GM23338 (cell line): ENCODE results near the gene ACTR10. TPM values are rescaled to one million over a fixed set of nuclear protein-coding genes. Genes with fewer than 3 reads are reported as not detected.
A peak's percentile ranks its signal among the peaks of the same experiment; 100 is the strongest.

Experiments used
- ATAC-seq: fragments of 200-7000 bp; cut with Tn5 transposase; 3 replicates; pipeline ENCODE4 v1.9.1; 2020
- DNase-seq: peaks from one replicate; pipeline ENCODE4 v3.0.0-alpha.2; 2015; ENCODE audit warnings: low spot score
- H2AFZ ChIP-seq: fragments of 200-600 bp; sonication (generic); 2 replicates; pipeline ENCODE4 v1.8.0; 2016; ENCODE audit warnings: antibody characterized with exemption, mild to moderate bottlenecking, moderate library complexity
- H3F3A ChIP-seq: fragments of 200-600 bp; sonication (generic); replicated peaks from 2 replicates; pipeline ENCODE4 v1.8.0; 2017; ENCODE audit warnings: antibody characterized with exemption, mixed run types, low read depth
- H3K27ac ChIP-seq: fragments of 200-600 bp; sonication (generic); 2 replicates; pipeline ENCODE4 v1.6.1; 2016; ENCODE audit warnings: low read depth
- H3K27me3 ChIP-seq: fragments of 200-600 bp; sonication (generic); 2 replicates; pipeline ENCODE4 v1.8.0; 2016; ENCODE audit warnings: mild to moderate bottlenecking, mixed run types, moderate library complexity; ENCODE audit not compliant: insufficient read depth
- H3K36me3 ChIP-seq: fragments of 200-600 bp; sonication (generic); 2 replicates; pipeline ENCODE4 v1.8.0; 2016; ENCODE audit warnings: mild to moderate bottlenecking; ENCODE audit not compliant: insufficient read depth
- H3K4me1 ChIP-seq: fragments of 200-600 bp; sonication (generic); 2 replicates; pipeline ENCODE4 v1.8.0; 2016; ENCODE audit warnings: mild to moderate bottlenecking, moderate library complexity; ENCODE audit not compliant: insufficient read depth
- H3K4me2 ChIP-seq: fragments of 200-600 bp; sonication (generic); 2 replicates; pipeline ENCODE4 v1.7.1; 2017; ENCODE audit warnings: mixed run types
- H3K4me3 ChIP-seq: fragments of 200-600 bp; sonication (generic); 2 replicates; pipeline ENCODE4 v1.6.1; 2016; ENCODE audit warnings: mixed run types
- H3K79me2 ChIP-seq: fragments of 200-600 bp; sonication (generic); replicated peaks from 2 replicates; pipeline ENCODE4 v1.8.0; 2017; ENCODE audit warnings: mild to moderate bottlenecking; ENCODE audit not compliant: insufficient read depth
- H3K9me2 ChIP-seq: fragments of 200-600 bp; sonication (generic); 2 replicates; pipeline ENCODE4 v1.8.0; 2017; ENCODE audit not compliant: insufficient read depth
- H4K20me1 ChIP-seq: fragments of 200-600 bp; sonication (generic); replicated peaks from 2 replicates; pipeline ENCODE4 v1.8.0; 2017; ENCODE audit warnings: mild to moderate bottlenecking; ENCODE audit not compliant: insufficient read depth
- H3K27ac Mint-ChIP-seq: 2 replicates; pipeline ENCODE4 v1.8.0; 2020; ENCODE audit warnings: inconsistent platforms, mild to moderate bottlenecking, moderate library complexity, mixed read lengths
- H3K27me3 Mint-ChIP-seq: 3 replicates; pipeline ENCODE4 v1.8.0; 2022; ENCODE audit warnings: low read depth, mild to moderate bottlenecking, moderate library complexity, mixed read lengths, inconsistent platforms; ENCODE audit not compliant: insufficient read depth, poor library complexity
- H3K36me3 Mint-ChIP-seq: 3 replicates; pipeline ENCODE4 v1.8.0; 2021; ENCODE audit warnings: low read depth, mild to moderate bottlenecking, inconsistent platforms, moderate library complexity, mixed read lengths
- H3K4me1 Mint-ChIP-seq: 3 replicates; pipeline ENCODE4 v1.8.0; 2020; ENCODE audit warnings: mild to moderate bottlenecking, inconsistent platforms, mixed read lengths
- H3K4me3 Mint-ChIP-seq: 3 replicates; pipeline ENCODE4 v1.8.0; 2021; ENCODE audit warnings: moderate library complexity, mild to moderate bottlenecking, inconsistent platforms, mixed read lengths
- H3K9me3 Mint-ChIP-seq: 3 replicates; pipeline ENCODE4 v1.8.0; 2020; ENCODE audit warnings: moderate library complexity, mild to moderate bottlenecking, inconsistent platforms, mixed read lengths
- CREB1 ChIP-seq: fragments of 250-450 bp; sonication (Bioruptor Pico); IDR thresholded peaks from 2 replicates; pipeline ENCODE4 v1.5.0; 2020; ENCODE audit warnings: low read depth, mild to moderate bottlenecking, moderate library complexity
- EZH2phosphoT487 ChIP-seq: fragments of 200-600 bp; sonication (generic); IDR thresholded peaks from one replicate; pipeline ENCODE4 v1.8.1; 2018; ENCODE audit warnings: antibody characterized with exemption; ENCODE audit not compliant: unreplicated experiment
- NANOG ChIP-seq: IDR thresholded peaks from 2 replicates; pipeline ENCODE4 v1.6.1; 2016; ENCODE audit warnings: antibody characterized with exemption, borderline replicate concordance
- POLR2AphosphoS5 ChIP-seq: IDR thresholded peaks from 2 replicates; pipeline ENCODE4 v1.6.1; 2016; ENCODE audit warnings: antibody characterized with exemption, low read depth
- STAT1 ChIP-seq: IDR thresholded peaks from one replicate; pipeline ENCODE4 v1.6.1; 2016; ENCODE audit warnings: antibody characterized with exemption; ENCODE audit not compliant: unreplicated experiment
- ZNF114 ChIP-seq: fragments of 250-450 bp; sonication (Bioruptor Pico); IDR thresholded peaks from 2 replicates; pipeline ENCODE4 v1.5.0; 2020; ENCODE audit warnings: mild to moderate bottlenecking, moderate library complexity
- polyA plus RNA-seq: library from polyadenylated mRNA; unstranded; fragments of >200 nt; fragmentation: Nextera tagmentation; extraction: Ambion mirVana; gene quantifications from 2 replicates; pipeline ENCODE4 v1.2.1, GENCODE V29; 2016
- total RNA-seq: library from RNA; depleted of rRNA; stranded (reverse); fragments of >200 nt; shearing (Covaris generic); gene quantifications from 2 replicates; pipeline ENCODE4 v1.2.3, GENCODE V29; 2014
- TF ChIP-seq, protein P1 (sequence below): IDR thresholded peaks from 2 replicates; pipeline ENCODE4 v1.6.1; 2016; ENCODE audit warnings: antibody characterized with exemption
- TF ChIP-seq, protein P2 (sequence below), 2 experiments: fragments of 200-600 bp in 1 of 2; sonication (generic) in 1 of 2; conservative IDR thresholded peaks; 2 replicates each; pipeline versions ENCODE4 v1.5.1 to v1.6.1; 2016 to 2017; ENCODE audit warnings: antibody characterized with exemption in 2 of 2, low read depth in 2 of 2, mild to moderate bottlenecking in 2 of 2, moderate library complexity in 1 of 2

The ACTR10 gene
- total and polyA plus RNA-seq, 2 experiments from 2014 or later = 30.8 to 50.2 TPM

DNA sequence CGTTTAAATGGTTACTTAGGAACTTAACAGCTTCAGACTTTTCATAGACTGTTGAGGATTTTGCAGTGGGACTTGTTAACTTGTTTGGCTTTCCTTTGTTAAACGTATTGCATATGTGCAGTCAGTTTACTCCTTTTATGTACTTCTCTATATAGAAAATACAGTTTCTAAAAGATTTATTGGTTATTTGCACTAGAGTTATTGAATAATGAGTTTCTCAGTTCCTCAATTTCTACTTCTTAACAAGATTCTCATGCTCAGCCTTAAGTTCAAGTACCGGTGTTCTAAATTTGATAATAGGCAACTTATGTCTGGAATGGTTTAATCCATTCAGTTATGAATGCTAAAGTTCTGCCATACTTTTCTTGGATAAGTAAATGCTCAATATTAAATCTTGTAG lies 45.6 kb downstream of the ACTR10 start:
- Mint-ChIP-seq H3K36me3 (peaks cover 25% of the 10 kb centered on the region), H3K4me1 (peaks cover 16% of the 10 kb centered on the region), H3K4me3 (peak overlapping the region; percentile 93), H3K27me3 (peaks cover 7% of the 10 kb centered on the region), H3K27ac (peak overlapping the region; percentile 100), H3K9me3 (no peaks in the 10 kb centered on the region)
- Histone ChIP-seq H4K20me1 (peaks cover 26% of the 10 kb centered on the region), H3K27me3 (no peaks in the 10 kb centered on the region), H3K79me2 (peaks cover 57% of the 10 kb centered on the region), H3K27ac (peak overlapping the region; percentile 88), H3K9me2 (no peaks in the 10 kb centered on the region), H3K4me1 (peaks cover 11% of the 10 kb centered on the region; the same call in 1 of the 2 replicates), H3F3A (no peaks in the 10 kb centered on the region), H3K36me3 (peaks cover 4% of the 10 kb centered on the region; the same call in 1 of the 2 replicates), H2AFZ (no peak overlapping the region), H3K4me2 (peak overlapping the region; percentile 85), H3K4me3 (peak overlapping the region; percentile 65)
- TF ChIP-seq POLR2AphosphoS5 (no peak), ZNF114 (CRISPR knock-in tag) (no peak)
- ATAC-seq (no peak), DNase-seq (no peak)

DNA sequence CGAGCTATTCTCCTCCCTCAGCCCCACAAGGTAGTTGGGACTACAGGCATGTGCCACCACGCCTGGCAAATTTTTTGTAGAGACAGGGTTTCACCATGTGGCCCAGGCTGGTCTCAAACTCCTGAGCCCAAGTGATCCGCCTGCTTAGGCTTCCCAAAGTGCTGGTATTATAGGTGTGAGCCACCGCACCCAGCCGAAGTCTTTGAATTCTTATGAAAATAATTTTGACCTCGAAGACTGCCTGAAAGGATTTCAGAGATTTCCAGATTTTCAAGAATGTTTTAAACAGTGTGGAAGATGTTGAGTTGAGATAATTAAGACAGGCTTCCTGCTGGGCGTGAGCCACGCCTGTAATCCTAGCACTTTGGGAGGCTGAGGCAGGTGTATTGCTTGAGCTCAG lies 49.7 kb downstream of the ACTR10 start:
- H3K36me3 ChIP-seq = peaks cover 22% of the 10 kb centered on the region
- no peaks in the 10 kb centered on the region for H3K9me2 ChIP-seq
- peaks cover 47% of the 10 kb centered on the region for H4K20me1 ChIP-seq
- TF ChIP-seq POLR2AphosphoS5 (no peak), CREB1 (CRISPR knock-in tag) (no peak)
- H3K27me3 Mint-ChIP-seq = peaks cover 6% of the 10 kb centered on the region
- no peaks in the 10 kb centered on the region for H3F3A ChIP-seq
- H3K4me3 ChIP-seq = no peak overlapping the region
- peaks cover 57% of the 10 kb centered on the region for H3K36me3 Mint-ChIP-seq
- H3K4me1 ChIP-seq = peaks cover 7% of the 10 kb centered on the region; the same call in 1 of the 2 replicates
- H3K4me2 ChIP-seq = no peak overlapping the region
- no peak overlapping the region for H2AFZ ChIP-seq
- DNase-seq (no peak), ATAC-seq (no peak)
- no peaks in the 10 kb centered on the region for H3K27me3 ChIP-seq
- H3K4me3 Mint-ChIP-seq = no peak overlapping the region
- peaks cover 12% of the 10 kb centered on the region for H3K4me1 Mint-ChIP-seq
- no peak overlapping the region for H3K27ac Mint-ChIP-seq
- no peaks in the 10 kb centered on the region for H3K9me3 Mint-ChIP-seq
- H3K27ac ChIP-seq = no peak overlapping the region
- H3K79me2 ChIP-seq = peaks cover 92% of the 10 kb centered on the region

DNA sequence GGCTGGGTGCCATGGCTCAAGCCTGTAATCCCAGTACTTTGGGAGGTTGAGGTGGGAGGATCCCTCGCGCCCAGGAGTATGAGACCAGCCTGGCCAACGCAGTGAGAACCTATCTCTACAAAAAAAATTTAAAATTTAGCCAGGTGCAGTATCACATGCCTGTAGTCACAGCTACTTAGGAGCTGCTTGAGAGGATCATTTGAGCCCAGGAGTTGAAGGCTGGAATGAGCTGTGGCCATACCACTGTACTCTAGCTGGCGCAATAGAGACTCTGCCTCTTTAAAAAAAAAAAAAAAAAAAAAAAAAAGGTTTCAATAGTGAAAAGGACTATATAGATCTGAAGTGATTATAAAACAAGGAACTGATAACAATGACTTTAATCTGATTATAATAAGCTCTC lies 58.2 kb downstream of the ACTR10 start:
- Mint-ChIP-seq H3K36me3 (peaks cover 76% of the 10 kb centered on the region), H3K27me3 (no peaks in the 10 kb centered on the region), H3K4me1 (no peaks in the 10 kb centered on the region), H3K4me3 (no peak overlapping the region), H3K27ac (no peak overlapping the region), H3K9me3 (no peaks in the 10 kb centered on the region)
- Histone ChIP-seq H3K79me2 (peaks cover 20% of the 10 kb centered on the region), H3K27me3 (no peaks in the 10 kb centered on the region), H3K36me3 (peaks cover 61% of the 10 kb centered on the region), H3F3A (0 out of 2 replicates have a peak, but pooled peaks cover 3% of the 10 kb centered on the region), H2AFZ (no peak overlapping the region), H4K20me1 (peaks cover 46% of the 10 kb centered on the region), H3K4me1 (no peaks in the 10 kb centered on the region), H3K4me3 (no peak overlapping the region), H3K4me2 (no peak overlapping the region), H3K9me2 (no peaks in the 10 kb centered on the region), H3K27ac (no peak overlapping the region)
- ATAC-seq (peak; percentile 65; the same call in 2 of the 3 replicates), DNase-seq (peak; percentile 25)
- TF ChIP-seq STAT1 = no peak
- TF ChIP-seq, protein P1, sequence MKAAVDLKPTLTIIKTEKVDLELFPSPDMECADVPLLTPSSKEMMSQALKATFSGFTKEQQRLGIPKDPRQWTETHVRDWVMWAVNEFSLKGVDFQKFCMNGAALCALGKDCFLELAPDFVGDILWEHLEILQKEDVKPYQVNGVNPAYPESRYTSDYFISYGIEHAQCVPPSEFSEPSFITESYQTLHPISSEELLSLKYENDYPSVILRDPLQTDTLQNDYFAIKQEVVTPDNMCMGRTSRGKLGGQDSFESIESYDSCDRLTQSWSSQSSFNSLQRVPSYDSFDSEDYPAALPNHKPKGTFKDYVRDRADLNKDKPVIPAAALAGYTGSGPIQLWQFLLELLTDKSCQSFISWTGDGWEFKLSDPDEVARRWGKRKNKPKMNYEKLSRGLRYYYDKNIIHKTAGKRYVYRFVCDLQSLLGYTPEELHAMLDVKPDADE = no peak
- TF ChIP-seq NANOG = no peak
- no peak for TF ChIP-seq CREB1 (CRISPR knock-in tag)
- TF ChIP-seq EZH2phosphoT487 = no peak
- TF ChIP-seq, protein P2, sequence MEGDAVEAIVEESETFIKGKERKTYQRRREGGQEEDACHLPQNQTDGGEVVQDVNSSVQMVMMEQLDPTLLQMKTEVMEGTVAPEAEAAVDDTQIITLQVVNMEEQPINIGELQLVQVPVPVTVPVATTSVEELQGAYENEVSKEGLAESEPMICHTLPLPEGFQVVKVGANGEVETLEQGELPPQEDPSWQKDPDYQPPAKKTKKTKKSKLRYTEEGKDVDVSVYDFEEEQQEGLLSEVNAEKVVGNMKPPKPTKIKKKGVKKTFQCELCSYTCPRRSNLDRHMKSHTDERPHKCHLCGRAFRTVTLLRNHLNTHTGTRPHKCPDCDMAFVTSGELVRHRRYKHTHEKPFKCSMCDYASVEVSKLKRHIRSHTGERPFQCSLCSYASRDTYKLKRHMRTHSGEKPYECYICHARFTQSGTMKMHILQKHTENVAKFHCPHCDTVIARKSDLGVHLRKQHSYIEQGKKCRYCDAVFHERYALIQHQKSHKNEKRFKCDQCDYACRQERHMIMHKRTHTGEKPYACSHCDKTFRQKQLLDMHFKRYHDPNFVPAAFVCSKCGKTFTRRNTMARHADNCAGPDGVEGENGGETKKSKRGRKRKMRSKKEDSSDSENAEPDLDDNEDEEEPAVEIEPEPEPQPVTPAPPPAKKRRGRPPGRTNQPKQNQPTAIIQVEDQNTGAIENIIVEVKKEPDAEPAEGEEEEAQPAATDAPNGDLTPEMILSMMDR (conservative IDR thresholded peaks at IDR 0.05; ENCODE audit: low read depth in 2 of 2) = no peak; a peak in 1 of 4 replicates
